Measurements from ENCODE around the gene ZNF90.

Gene ZNF90

DNA sequence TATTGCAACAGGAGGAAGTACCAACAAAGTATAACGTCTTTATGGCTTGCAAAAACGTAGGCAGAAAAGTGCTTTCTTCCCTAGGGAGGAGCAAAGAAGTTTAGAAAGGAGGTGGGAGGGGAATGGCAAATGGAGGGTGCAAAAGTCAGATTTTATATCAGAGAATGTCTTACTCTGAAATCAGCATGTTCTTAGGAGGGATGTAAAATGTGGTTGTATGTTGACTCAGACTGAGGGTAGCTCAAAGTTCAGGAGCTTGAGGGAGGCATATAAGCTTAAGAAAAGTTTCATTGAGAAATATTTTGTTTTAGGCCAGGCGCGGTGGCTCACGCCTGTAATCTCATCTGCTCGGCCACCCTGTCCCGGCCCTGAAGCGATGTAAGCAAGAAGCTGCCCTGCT, 1.7 kb downstream of the ZNF90 start:
- TF ChIP-seq NFIC (IDR thresholded peaks at IDR 0.05), result no peak
- no peak for TF ChIP-seq RAD21 (IDR thresholded peaks at IDR 0.05; ENCODE audit: low read depth)
- TF ChIP-seq, protein P1, sequence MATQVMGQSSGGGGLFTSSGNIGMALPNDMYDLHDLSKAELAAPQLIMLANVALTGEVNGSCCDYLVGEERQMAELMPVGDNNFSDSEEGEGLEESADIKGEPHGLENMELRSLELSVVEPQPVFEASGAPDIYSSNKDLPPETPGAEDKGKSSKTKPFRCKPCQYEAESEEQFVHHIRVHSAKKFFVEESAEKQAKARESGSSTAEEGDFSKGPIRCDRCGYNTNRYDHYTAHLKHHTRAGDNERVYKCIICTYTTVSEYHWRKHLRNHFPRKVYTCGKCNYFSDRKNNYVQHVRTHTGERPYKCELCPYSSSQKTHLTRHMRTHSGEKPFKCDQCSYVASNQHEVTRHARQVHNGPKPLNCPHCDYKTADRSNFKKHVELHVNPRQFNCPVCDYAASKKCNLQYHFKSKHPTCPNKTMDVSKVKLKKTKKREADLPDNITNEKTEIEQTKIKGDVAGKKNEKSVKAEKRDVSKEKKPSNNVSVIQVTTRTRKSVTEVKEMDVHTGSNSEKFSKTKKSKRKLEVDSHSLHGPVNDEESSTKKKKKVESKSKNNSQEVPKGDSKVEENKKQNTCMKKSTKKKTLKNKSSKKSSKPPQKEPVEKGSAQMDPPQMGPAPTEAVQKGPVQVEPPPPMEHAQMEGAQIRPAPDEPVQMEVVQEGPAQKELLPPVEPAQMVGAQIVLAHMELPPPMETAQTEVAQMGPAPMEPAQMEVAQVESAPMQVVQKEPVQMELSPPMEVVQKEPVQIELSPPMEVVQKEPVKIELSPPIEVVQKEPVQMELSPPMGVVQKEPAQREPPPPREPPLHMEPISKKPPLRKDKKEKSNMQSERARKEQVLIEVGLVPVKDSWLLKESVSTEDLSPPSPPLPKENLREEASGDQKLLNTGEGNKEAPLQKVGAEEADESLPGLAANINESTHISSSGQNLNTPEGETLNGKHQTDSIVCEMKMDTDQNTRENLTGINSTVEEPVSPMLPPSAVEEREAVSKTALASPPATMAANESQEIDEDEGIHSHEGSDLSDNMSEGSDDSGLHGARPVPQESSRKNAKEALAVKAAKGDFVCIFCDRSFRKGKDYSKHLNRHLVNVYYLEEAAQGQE (IDR thresholded peaks at IDR 0.05; ENCODE audit: low read depth), result no peak
- TF ChIP-seq, protein P2, sequence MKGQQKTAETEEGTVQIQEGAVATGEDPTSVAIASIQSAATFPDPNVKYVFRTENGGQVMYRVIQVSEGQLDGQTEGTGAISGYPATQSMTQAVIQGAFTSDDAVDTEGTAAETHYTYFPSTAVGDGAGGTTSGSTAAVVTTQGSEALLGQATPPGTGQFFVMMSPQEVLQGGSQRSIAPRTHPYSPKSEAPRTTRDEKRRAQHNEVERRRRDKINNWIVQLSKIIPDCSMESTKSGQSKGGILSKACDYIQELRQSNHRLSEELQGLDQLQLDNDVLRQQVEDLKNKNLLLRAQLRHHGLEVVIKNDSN (IDR thresholded peaks at IDR 0.05), result no peak
- no peak for TF ChIP-seq FOXM1 (IDR thresholded peaks at IDR 0.05; ENCODE audit: borderline replicate concordance, low read depth)
- TF ChIP-seq ZBTB7A (IDR thresholded peaks at IDR 0.05; ENCODE audit: low read depth), result no peak
- TF ChIP-seq, protein P3, sequence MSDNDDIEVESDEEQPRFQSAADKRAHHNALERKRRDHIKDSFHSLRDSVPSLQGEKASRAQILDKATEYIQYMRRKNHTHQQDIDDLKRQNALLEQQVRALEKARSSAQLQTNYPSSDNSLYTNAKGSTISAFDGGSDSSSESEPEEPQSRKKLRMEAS (IDR thresholded peaks at IDR 0.05), result no peak
- no peak for TF ChIP-seq YY1 (IDR thresholded peaks at IDR 0.05; ENCODE audit: low read depth)
- TF ChIP-seq CREB1 (IDR thresholded peaks at IDR 0.05; ENCODE audit: low read depth), result no peak
- TF ChIP-seq TAF1 (IDR thresholded peaks at IDR 0.05; ENCODE audit: low read depth), result no peak
- no peak for TF ChIP-seq CEBPB (IDR thresholded peaks at IDR 0.05)
- TF ChIP-seq TCF12 (IDR thresholded peaks at IDR 0.05; ENCODE audit: low read depth), result no peak
- TF ChIP-seq EP300 (IDR thresholded peaks at IDR 0.05; ENCODE audit: borderline replicate concordance), result no peak
- no peak for TF ChIP-seq TEAD4 (IDR thresholded peaks at IDR 0.05)
- no peak for TF ChIP-seq EGR1 (IDR thresholded peaks at IDR 0.05)

DNA sequence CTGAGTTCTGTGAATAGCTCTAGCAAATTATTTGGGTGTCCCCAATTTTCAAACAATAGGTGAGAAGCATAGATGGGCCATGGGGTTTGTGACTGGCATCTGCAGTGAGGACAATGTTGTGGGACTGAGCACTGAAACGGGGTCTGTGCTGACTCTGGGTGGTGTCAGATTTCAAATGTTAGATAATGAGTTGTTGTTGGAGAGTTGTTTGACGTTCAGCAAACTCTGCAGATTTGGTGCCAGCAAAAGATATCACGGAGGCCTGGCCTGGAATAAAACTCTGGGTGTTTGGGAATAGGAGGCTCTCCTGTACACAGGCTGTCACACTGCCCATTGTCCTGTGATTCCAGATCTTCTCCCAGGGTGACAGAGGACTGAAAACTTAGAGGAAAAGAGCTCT, 2.9 kb downstream of the ZNF90 start:
- no peak for TF ChIP-seq YY1 (IDR thresholded peaks at IDR 0.05; ENCODE audit: low read depth)
- TF ChIP-seq TAF1 (IDR thresholded peaks at IDR 0.05; ENCODE audit: low read depth), result no peak
- TF ChIP-seq, protein P3 (IDR thresholded peaks at IDR 0.05), result no peak
- TF ChIP-seq, protein P2 (IDR thresholded peaks at IDR 0.05), result no peak
- TF ChIP-seq, protein P1 (IDR thresholded peaks at IDR 0.05; ENCODE audit: low read depth), result no peak
- TF ChIP-seq FOXM1 (IDR thresholded peaks at IDR 0.05; ENCODE audit: borderline replicate concordance, low read depth), result no peak
- no peak for TF ChIP-seq TEAD4 (IDR thresholded peaks at IDR 0.05)

DNA sequence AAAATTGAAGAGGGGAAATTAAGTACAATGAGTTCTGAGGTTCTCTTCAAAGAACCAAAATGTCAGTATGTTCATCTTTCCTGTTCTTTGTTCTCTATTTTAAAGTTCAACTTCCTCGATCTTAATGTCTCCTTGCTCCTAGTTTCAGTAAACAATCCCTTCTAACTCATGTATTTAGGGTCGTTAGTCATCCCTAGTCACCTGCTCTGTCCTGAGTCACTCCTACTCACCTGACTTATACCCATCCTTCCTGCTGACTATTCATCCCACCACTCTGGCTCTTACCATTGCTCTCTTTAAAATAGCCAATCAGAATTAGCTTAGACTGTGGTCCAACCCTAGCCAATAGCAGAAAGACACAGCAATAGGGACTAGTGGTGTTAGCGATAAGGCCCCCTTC, 24.3 kb downstream of the ZNF90 start:
- TF ChIP-seq CREB1 (IDR thresholded peaks at IDR 0.05; ENCODE audit: low read depth) (no peak), NFIC (IDR thresholded peaks at IDR 0.05) (no peak), FOXM1 (IDR thresholded peaks at IDR 0.05; ENCODE audit: borderline replicate concordance, low read depth) (no peak), EP300 (IDR thresholded peaks at IDR 0.05; ENCODE audit: borderline replicate concordance) (no peak)
- TF ChIP-seq, protein P3 (IDR thresholded peaks at IDR 0.05), result no peak

DNA sequence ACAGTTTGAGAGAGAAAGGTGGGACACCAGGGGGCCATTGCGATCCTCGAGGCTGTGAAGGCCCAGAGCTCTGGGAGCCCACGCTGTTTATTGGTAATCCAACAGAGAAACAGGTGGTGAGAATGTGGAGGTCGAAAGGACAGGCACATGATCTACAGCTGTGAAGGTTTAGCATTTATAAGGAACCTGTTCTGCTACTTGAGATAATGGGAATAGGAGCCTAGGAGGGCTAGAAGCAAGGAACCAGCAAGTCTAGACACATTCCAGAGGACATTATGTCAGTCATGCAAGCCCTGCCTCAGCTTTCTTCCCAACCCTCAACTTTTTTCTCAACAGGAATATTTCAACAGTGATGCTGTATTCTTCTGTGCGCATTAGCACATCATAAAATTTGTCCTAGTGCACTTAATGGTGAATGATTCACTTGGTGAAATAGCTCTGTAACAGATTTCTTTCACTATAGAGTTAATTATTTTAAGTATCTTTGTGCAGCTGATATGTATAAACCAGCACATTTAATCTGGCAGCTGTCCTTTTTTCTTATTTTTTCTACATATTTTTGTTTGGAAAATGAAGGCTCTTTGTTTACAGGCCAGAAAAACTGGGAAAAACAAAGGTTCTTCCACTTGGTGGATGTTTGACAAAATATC, 25.4 kb downstream of the ZNF90 start:
- TF ChIP-seq NFIC (IDR thresholded peaks at IDR 0.05) (no peak), TEAD4 (IDR thresholded peaks at IDR 0.05) (no peak), ZBTB7A (IDR thresholded peaks at IDR 0.05; ENCODE audit: low read depth) (no peak), EP300 (IDR thresholded peaks at IDR 0.05; ENCODE audit: borderline replicate concordance) (no peak), EGR1 (IDR thresholded peaks at IDR 0.05) (no peak), FOXM1 (IDR thresholded peaks at IDR 0.05; ENCODE audit: borderline replicate concordance, low read depth) (no peak), CREB1 (IDR thresholded peaks at IDR 0.05; ENCODE audit: low read depth) (no peak), TCF12 (IDR thresholded peaks at IDR 0.05; ENCODE audit: low read depth) (no peak)
- TF ChIP-seq, protein P3 (IDR thresholded peaks at IDR 0.05), result no peak

DNA sequence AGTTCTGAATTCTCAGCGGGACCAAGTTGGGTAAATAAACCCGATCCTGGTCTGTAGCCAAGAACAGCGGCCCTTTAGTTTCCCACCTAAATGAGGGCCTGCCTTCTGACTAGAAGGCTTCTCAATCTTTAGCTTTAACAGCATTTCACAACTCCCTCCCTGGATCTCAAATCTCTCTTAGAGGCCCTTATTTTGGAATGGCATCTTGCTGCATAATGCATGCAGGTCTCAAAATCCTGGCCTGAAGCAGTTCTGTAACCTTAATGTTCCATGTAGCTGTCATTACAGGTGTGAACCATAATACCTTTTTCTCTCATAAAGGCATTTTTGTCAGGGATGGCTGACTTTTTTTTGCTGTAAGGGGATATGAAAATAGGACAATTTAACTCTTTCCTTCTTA, 29.5 kb downstream of the ZNF90 start:
- TF ChIP-seq, protein P2 (IDR thresholded peaks at IDR 0.05), result no peak
- no peak for TF ChIP-seq ZBTB7A (IDR thresholded peaks at IDR 0.05; ENCODE audit: low read depth)
- no peak for TF ChIP-seq RAD21 (IDR thresholded peaks at IDR 0.05; ENCODE audit: low read depth)
- TF ChIP-seq YY1 (IDR thresholded peaks at IDR 0.05; ENCODE audit: low read depth), result no peak
- TF ChIP-seq TEAD4 (IDR thresholded peaks at IDR 0.05), result no peak
- no peak for TF ChIP-seq NFIC (IDR thresholded peaks at IDR 0.05)
- TF ChIP-seq CREB1 (IDR thresholded peaks at IDR 0.05; ENCODE audit: low read depth), result no peak
- TF ChIP-seq EGR1 (IDR thresholded peaks at IDR 0.05), result no peak
- TF ChIP-seq EP300 (IDR thresholded peaks at IDR 0.05; ENCODE audit: borderline replicate concordance), result no peak
- TF ChIP-seq, protein P3 (IDR thresholded peaks at IDR 0.05), result no peak
- TF ChIP-seq FOXM1 (IDR thresholded peaks at IDR 0.05; ENCODE audit: borderline replicate concordance, low read depth), result no peak
- TF ChIP-seq CEBPB (IDR thresholded peaks at IDR 0.05), result no peak
